H7 (cell line): Measurements from ENCODE around the gene SEC14L1. TPM values are rescaled to one million over a fixed set of nuclear protein-coding genes. Genes with fewer than 3 reads are reported as not detected.
"Not testable (repeated sequence)": the region's sequence is repeated elsewhere in the genome, so short reads cannot be mapped to it uniquely, and the experiment has no call there.

Experiments
- DNase-seq: peaks from one replicate; pipeline ENCODE4 v3.0.0; 2012
- H3K27me3 ChIP-seq: 2 replicates; pipeline ENCODE4 v1.6.0; 2011; ENCODE audit warnings: mild to moderate bottlenecking, low read length; ENCODE audit not compliant: control insufficient read depth, insufficient read depth
- H3K36me3 ChIP-seq: replicated peaks from 2 replicates; pipeline ENCODE4 v1.5.1; 2011; ENCODE audit warnings: low read length; ENCODE audit not compliant: control insufficient read depth, insufficient read depth
- H3K4me3 ChIP-seq: 2 replicates; pipeline ENCODE4 v1.5.1; 2011; ENCODE audit warnings: low read depth, mild to moderate bottlenecking, control low read depth, low read length, moderate library complexity; ENCODE audit not compliant: insufficient read depth
- total RNA-seq: library from RNA; depleted of rRNA; stranded (reverse); fragments of >200 nt; shearing (Covaris generic); gene quantifications from 2 replicates; pipeline ENCODE4 v1.2.3, GENCODE V29; 2014

Gene SEC14L1
- total RNA-seq, 1 experiment from 2014 or later: 45.9 TPM

DNA sequence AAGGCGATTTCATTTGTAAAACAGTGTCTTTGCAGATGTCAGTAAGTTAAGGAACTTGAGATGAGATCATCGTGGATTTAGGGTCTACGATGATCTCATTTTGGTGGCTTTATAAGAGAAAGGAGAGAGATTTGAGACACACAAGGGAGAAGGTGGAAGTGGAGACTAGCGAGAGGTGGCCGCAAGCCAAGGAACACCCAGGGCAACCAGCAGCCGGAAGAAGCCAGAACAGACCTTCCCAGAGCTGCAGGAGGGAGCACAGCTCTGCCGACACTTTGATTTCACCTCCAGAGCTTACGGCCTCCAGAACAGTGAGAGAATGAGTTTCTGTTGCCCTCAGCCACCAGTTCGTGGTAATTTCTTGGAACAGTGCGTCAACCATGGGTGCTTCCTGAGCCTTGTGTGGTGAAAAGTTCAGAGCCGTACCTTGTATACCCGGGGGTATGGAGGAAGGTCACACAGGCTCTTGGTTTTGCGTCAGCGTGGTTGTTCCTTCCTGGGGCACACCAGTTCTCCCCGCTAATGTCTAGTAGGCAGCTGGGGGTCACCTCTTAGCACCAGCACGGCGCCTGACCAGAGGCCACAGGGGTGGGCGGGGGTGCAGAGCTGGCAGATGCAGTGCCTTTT is 12.9 kb upstream of the SEC14L1 start:
- Histone ChIP-seq H3K27me3 (no peaks in the 10 kb centered on the region), H3K4me3 (no peak overlapping the region), H3K36me3 (no peaks in the 10 kb centered on the region)
- DNase-seq: no peak

DNA sequence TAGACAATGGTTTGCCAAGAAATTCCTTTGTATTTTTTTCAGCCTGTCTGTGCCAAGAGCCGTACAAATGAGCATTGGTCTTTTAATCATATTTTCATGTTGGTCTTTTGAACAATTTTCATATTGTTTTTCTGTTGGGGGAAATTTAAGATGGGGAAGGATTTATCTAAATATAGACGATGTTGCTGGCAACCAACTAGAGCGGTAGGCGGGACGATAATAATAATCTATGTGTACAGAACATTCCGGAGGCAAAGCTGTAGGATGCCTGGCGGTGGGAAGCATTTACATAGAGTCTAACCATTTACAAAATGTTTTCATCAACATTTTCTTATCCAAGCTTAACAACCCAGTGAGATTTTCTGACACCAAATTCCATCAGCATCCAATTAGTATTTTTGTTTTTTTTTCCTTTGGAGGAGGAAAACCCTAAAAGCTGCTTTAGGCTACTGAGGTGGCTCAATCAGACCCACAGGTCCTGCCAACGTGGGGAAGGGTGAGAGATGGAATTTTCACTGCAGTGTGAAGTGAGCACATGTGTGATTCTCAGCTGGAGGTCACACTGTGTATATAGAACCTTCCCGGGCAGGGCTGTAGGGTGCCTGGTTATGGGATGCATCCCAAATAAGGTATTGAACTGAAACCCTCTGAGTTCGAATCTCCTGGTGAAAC is 11.7 kb upstream of the SEC14L1 start:
- Histone ChIP-seq H3K4me3 (no peak overlapping the region), H3K36me3 (no peaks in the 10 kb centered on the region), H3K27me3 (no peaks in the 10 kb centered on the region)
- DNase-seq: no peak

DNA sequence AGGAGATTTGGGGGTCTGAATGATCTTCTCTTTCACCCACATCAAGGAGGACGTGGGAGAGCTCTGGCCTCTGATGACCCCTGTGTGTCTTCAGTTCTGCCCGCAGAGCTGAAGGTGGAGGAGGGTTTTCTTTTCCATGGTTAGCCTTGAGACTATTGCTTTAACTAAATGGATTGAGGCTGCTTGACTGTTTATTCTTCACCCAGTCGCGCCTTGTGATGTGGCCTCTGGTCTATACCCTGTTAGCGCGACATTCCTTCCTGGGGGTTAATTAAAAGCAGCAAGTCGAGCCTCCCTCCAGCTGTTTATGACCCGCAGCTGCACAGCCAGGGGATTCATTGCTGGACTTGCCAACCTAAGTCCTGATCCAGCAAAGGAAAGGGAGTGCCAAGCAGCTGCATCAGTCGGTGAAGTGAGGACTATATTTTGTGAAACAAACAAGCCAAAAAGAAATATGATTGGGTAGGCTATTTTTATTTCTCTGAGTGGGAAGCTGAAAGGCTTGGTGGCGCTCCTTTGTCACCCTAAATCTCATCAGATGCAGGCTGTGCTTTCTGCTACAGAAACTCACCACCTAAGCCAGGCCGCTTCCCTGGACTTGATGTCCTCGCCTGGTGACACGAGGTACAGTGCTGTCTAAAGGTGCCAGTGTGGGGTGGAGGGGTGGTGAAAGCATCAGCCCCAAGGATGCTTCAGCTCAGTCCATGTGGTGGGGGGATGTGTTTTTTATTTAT is 11.0 kb upstream of the SEC14L1 start:
- Histone ChIP-seq H3K4me3 (no peak overlapping the region), H3K27me3 (no peaks in the 10 kb centered on the region), H3K36me3 (no peaks in the 10 kb centered on the region)
- no peak for DNase-seq

DNA sequence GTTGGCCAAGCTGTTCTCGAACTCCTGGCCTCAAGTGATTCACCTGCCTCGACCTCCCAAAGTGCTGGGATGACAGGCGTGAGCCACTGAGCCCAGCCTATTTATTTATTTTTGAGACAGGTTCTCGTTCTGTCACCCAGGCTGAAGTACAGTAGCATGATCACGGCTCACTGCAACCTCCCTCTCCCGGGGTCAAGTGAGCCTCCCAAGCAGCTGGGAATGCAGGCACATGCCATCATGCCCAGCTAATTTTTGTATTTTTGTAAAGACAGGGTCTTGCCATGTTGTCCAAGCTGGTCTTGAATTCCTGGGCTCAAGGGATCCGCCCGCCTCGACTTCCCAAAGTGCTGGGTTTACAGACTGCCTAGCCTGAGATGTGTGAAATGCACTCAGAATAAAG is 10.2 kb upstream of the SEC14L1 start:
- Histone ChIP-seq H3K4me3 (no peak overlapping the region), H3K36me3 (no peaks in the 10 kb centered on the region), H3K27me3 (no peaks in the 10 kb centered on the region)
- DNase-seq: no peak

DNA sequence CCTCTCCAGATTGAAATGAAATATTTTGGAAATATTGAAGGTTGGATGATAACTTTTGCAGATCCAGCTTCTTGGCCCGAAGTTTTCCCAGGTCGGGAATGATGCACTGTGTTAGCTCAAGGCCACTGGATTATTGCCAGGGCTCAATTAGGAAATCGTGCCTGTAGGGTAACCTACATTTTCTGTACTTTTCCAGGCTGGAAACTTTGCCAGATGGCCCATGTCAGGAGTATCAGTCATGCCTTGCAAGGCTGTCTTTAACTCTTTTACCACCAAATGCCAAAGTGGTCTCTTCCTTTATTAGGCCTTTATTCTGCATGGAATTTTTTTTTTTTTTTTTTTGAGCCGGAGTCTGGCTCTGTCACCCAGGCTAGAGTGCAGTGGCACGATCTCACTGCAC is 8.9 kb upstream of the SEC14L1 start:
- no peaks in the 10 kb centered on the region for H3K36me3 ChIP-seq
- no peak for DNase-seq
- H3K4me3 ChIP-seq: no peak overlapping the region
- no peaks in the 10 kb centered on the region for H3K27me3 ChIP-seq

DNA sequence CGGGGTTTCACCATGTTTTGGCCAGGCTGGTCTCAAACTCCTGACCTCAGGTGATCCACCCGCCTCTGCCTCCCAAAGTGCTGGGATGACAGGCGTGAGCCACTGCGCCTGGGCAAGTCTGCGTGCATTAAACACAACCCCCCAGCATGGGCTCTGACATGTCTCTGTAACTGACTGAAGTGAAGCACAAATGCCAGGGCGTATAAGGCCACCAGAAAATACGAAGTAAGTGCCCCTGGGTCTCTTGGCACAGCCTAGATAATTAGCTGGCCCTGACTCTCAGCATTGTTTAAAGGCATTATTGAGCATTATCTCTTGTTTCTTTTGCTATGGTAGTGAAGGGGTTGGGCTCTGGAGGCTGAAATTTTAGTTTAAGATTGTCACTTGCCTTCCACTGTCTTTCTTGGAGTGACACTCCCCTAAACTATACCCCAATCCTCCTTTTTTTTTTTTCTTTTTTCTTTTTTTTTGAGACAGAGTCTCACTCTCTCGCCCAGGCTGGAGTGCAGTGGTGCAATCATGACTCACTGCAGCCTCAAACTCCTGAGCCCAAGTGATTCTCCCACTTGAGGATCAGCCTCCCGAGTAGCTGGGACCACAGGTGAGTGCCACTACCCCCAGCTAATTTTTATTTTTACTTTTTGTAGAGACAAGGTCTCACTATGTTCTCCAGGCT is 8.2 kb upstream of the SEC14L1 start:
- Histone ChIP-seq H3K4me3 (no peak overlapping the region), H3K36me3 (no peaks in the 10 kb centered on the region)
- DNase-seq: no peak

DNA sequence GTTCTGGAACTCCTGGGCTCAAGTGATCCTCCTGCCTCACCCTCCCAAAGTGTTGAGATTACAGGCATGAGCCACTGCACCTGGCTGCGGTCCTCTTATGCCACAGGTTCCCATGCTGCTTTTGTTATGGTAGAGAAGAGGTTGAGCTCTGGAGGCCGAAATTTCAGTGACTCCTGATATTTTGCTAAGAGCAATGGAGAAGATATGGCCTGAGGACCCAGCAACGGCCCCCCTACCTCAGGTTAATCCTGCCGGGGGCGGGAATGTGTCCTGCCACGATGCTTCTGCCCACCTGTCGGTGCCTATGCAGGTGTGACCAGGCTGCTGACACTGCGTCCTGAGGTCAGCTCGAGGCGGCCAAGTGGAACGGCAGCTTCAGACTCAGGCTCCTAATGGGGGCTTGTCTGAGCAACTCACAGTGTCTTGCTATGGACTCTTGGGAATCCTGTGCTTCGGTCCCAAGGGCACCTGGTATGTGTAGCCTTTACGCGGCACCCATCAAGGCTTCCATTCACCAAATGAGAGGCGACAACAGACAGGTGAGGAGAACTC is 7.6 kb upstream of the SEC14L1 start:
- H3K36me3 ChIP-seq: no peaks in the 10 kb centered on the region
- no peaks in the 10 kb centered on the region for H3K27me3 ChIP-seq
- no peak overlapping the region for H3K4me3 ChIP-seq
- DNase-seq: no peak

More for the DNA sequence above, 8.2 kb upstream of the SEC14L1 start:
- no peaks in the 10 kb centered on the region for H3K27me3 ChIP-seq

DNA sequence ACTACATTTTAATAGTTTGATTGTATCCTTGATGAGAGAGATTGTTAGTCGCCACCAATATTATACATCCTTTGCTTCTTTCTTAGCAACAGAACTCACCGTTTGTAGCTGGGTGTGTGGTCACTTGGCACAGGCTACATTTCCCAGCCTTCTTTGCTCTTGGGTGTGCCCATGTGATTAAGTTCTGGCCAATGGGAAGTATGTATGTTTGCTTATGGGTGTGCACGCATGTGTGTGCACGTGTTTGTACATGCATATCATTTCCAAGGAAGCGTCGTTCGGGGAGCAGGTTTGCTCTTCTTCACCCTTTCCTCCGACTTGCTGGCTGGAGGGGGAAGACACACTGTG is 4.4 kb upstream of the SEC14L1 start:
- Histone ChIP-seq H3K36me3 (no peaks in the 10 kb centered on the region), H3K27me3 (no peaks in the 10 kb centered on the region), H3K4me3 (no peak overlapping the region)
- no peak for DNase-seq

DNA sequence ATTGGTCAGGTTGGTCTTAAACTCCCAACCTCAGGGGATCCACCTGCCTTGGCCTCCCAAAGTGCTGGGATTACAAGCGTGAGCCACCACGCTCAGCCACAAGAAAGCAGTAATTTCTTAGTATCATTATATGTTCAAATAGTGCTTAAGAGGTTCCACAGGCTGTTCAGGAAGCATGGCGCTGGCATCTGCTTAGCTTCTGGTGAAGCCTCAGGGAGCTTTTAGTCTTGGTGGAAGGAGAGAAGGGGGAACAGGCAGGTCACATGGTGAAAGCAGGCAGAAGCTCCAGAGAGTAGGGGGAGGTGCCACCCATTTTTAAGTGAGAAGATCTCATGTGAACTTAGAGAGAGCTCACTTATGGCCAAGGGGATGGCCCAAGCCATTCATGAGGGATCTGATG is 3.7 kb upstream of the SEC14L1 start:
- Histone ChIP-seq H3K4me3 (no peak overlapping the region), H3K36me3 (no peaks in the 10 kb centered on the region), H3K27me3 (no peaks in the 10 kb centered on the region)
- no peak for DNase-seq

DNA sequence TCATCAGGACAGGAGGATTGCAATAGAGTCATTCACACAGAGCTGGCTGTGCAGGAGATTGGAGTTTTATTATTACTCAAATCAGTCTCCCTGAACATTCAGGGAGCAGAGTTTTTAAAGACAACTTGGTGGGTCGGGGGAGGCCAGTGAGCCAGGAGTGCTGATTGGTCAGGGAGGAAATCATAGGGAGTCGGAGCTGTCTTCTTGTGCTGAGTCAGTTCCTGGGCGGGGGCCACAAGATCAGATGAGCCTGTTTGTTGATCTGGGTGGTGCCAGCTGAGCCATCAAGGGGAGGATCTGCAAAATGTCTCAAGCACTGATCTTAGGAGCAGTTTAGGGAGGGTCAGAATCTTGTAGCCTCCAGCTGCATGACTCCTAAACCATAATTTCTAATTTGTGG is 2.9 kb upstream of the SEC14L1 start:
- DNase-seq, H3K4me3 ChIP-seq, H3K36me3 ChIP-seq, H3K27me3 ChIP-seq: not testable (repeated sequence)

DNA sequence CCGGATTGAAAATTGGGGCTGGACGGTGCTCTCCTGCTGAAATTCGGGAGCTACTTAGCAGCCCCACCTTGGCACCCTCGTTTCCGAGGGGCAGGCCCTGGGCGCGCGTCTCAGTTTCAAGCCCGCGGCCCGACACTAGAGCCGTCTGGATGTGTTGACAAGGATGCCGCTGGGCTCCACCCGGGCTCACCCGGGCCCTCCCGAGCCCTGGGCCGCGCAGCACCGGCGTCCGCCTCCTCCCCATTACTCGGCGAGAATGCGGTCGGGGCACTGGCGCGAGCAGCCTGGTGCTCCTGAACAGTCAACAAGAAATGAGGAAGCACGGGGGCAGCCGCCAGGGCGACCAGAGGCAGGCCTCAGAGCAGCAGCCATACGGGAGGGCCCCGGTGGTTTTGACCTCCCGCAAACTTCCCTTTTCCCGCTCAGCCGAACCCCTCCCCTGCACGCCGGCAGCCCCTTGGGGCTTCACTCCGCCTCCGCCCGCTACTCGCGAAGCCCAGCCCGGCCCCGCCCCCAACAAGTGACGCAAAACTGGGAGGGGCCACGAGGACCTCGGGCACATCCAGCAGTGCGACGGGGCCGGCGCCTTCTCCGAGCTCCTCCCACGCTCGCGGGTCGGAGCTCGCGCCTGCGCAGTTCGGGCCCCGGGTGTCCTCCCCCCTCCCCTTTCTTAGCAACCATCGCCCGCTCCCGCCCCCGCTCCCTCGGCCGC is 447 bp upstream of the SEC14L1 start:
- peak overlapping the region; percentile 59 for H3K4me3 ChIP-seq
- DNase-seq: peak; percentile 99
- no peaks in the 10 kb centered on the region for H3K27me3 ChIP-seq
- peaks cover 4% of the 10 kb centered on the region for H3K36me3 ChIP-seq

DNA sequence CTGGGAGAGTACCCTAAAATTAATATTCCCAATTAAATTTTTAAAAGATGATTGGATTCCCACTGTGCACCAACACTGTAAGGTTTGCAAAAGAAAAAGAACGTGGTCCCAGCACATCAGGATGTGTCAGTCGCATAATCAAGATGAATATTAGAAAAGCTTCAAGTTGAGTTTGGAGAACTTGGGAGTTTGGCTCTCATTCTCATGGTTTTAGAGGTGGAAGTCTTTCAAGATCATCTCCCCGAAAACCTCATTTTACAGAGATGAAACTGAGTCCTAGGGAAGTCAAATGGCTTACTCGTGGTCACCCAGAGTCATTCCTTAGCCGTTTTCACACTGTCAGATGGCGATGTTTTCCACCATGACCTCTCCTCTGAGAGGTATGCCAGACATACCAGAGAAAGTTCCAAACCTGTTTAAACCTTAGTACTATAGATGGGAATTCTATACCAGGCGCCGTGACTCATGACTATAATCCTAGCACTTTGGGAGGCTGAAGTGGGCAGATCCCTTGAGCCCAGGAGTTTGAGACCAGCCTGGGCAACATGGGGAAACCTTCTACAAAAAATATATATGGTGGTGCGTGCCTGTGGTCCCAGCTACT is 1.2 kb downstream of the SEC14L1 start:
- Histone ChIP-seq H3K4me3 (peak overlapping the region; percentile 82), H3K27me3 (no peaks in the 10 kb centered on the region), H3K36me3 (peaks cover 4% of the 10 kb centered on the region)
- DNase-seq: no peak

DNA sequence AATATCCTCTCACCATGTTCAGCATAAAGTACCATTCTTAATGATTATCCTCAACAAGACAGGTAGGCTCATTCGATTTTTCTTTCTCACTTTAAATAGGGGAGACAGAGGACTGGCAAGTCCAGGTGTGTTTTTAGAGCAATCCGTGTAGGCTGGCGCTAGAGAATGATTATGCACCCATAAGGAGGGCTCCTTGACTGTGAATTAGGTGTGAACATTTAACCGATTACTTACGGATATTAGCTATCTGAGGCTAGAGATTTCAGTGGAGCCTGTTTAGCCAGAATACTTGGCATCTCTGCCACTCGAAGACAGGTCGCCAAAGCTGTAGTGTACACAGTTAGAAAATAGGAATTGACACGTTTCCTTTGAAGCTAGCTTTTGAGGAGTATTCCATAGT is 1.9 kb downstream of the SEC14L1 start:
- Histone ChIP-seq H3K4me3 (no peak overlapping the region), H3K36me3 (peaks cover 4% of the 10 kb centered on the region), H3K27me3 (no peaks in the 10 kb centered on the region)
- no peak for DNase-seq

DNA sequence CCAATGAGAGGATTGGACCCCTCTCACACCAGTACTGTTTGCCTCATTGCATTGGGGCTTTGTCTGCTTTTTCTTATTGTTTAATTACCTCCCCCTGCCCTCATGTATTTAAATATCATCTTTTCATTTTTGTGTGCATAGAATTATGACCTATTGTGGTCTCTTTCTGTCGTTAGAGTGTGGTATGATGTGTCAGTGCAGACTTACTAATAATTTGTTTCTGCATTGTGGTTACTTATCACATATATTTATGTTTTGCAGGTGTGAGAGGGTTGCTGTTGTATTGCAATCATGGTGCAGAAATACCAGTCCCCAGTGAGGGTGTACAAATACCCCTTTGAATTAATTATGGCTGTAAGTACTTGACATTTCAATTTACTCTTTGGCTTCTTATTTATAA is 2.5 kb downstream of the SEC14L1 start:
- peaks cover 4% of the 10 kb centered on the region for H3K36me3 ChIP-seq
- no peak overlapping the region for H3K4me3 ChIP-seq
- no peak for DNase-seq
- H3K27me3 ChIP-seq: no peaks in the 10 kb centered on the region
